Forelimb muscle (tissue), 1 donor: ENCODE measurements around the gene ARHGEF17. TPM values are rescaled to one million over a fixed set of nuclear protein-coding genes. Genes with fewer than 3 reads are reported as not detected.

Experiments used
- DNase-seq: peaks from one replicate; pipeline ENCODE4 v3.0.0-alpha.2; 2013; ENCODE audit warnings: low read depth
- polyA plus RNA-seq: library from polyadenylated mRNA; unstranded; fragments of 120-200 nt; gene quantifications from one replicate; pipeline ENCODE4 v1.2.1, GENCODE V29; 2013; ENCODE audit not compliant: insufficient read length

Gene ARHGEF17
- polyA plus RNA-seq, 1 donor = 44.5 TPM

GRCh38 chr11:73356979-73357860, 49.1 kb downstream of the ARHGEF17 start:
- DNase-seq = no peak

DNA sequence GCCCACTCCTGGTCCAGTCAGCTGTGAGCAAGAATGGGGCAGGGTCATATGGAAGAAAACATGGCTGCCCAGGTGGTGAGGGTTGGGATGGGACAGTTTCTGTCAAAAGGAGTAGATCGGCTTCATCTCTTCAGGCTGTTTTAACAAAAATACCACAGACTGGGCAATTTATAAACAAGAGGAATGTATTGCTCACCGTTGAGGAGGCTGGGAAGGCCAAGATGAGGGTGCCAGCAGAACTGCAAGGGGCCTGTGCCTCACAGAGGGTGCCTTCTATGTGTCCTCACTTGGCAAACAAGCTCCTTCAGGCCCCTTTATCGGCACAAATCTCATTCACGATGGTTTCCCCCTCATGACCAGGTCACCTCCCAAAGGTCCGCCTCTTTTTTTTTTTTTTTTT, 50.0 kb downstream of the ARHGEF17 start:
- no peak for DNase-seq

DNA sequence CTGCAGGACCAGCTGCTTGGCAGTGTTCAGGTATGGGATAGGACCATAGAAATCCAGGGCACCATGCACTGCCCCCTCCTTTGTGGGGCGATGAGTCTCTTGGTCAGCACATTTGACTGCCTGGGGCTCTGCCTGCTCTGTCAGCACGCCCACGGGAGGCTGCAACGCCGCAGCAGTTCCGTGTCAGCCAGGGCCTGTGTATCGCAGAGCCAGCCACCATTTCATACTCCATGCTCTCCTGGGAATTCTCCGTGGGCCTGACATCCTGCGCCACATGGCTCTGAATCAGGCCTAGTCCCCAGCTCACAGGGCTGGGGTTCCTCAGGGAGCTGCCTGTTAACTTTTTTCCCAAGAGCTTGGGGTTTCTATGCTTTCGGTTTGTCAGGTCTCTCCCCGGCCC, 51.3 kb downstream of the ARHGEF17 start:
- no peak for DNase-seq

DNA sequence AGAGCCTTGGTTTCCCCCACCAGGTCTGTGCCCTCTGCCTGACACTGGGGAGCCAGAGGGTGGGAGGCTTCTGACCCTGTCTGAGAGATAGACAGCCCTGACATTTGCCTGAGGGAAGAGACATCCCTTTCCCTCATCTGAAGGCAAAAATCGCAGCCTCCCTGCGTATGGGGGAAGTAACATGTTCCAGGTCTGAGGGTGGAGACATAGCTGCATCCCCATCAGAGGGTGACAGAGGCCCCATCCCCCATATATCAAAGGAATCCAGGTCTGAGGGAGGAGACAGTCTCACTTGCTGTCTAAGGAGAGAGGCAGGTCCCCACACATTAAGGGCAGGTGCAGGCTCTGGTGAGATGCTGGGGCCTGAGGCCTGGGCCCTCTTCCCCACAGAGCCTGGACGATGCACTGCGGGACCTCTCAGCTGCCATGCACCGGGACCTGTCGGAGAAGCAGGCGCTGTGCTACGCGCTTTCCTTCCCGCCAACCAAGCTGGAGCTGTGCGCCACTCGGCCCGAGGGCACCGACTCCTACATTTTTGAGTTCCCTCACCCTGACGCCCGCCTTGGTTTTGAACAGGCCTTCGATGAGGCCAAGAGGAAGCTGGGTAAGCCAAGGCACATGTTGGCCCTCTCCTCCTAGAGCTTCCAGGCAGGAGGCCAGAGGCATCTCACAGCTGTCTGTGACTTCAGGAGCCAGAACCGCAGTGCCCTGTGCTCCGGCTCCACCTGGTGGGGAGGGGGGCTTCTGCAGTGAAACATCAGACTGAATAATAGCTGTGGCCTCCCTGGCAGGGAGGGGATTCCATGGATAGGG, 52.1 kb downstream of the ARHGEF17 start:
- no peak for DNase-seq

- no peak for DNase-seq
Measured at GRCh38 chr11:73360743-73361369, 52.8 kb downstream of the ARHGEF17 start.

DNA sequence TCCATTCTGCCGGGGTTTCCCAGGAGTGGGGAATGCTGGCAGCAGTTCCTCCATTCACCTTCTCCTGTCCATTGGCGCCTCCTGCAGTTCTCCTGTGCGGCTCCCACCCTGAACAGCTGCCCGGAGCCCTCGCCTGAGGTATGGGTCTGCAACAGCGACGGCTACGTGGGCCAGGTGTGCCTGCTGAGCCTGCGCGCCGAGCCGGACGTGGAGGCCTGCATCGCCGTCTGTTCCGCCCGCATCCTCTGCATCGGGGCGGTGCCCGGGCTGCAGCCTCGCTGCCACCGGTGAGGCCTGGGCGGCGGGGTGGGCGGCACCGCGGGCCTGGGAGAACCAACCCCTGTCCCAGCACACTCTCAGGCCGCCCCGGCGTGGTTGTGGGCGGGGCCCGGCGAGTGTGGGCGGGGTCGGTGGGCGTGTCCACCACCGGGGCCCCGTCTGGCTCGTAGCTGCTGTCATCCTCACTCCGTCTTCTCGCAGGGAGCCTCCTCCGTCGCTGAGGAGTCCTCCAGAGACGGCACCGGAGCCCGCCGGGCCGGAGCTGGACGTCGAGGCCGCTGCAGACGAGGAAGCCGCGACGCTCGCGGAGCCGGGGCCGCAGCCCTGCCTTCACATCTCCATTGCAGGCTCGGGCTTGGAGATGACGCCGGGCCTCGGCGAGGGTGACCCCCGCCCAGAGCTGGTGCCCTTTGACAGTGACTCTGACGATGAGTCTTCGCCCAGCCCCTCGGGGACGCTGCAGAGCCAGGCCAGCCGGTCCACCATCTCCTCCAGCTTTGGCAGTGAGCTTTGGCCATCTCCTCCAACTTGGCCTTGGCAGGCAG, 54.1 kb downstream of the ARHGEF17 start:
- no peak for DNase-seq

GRCh38 chr11:73363147-73363546, 55.1 kb downstream of the ARHGEF17 start:
- no peak for DNase-seq

DNA sequence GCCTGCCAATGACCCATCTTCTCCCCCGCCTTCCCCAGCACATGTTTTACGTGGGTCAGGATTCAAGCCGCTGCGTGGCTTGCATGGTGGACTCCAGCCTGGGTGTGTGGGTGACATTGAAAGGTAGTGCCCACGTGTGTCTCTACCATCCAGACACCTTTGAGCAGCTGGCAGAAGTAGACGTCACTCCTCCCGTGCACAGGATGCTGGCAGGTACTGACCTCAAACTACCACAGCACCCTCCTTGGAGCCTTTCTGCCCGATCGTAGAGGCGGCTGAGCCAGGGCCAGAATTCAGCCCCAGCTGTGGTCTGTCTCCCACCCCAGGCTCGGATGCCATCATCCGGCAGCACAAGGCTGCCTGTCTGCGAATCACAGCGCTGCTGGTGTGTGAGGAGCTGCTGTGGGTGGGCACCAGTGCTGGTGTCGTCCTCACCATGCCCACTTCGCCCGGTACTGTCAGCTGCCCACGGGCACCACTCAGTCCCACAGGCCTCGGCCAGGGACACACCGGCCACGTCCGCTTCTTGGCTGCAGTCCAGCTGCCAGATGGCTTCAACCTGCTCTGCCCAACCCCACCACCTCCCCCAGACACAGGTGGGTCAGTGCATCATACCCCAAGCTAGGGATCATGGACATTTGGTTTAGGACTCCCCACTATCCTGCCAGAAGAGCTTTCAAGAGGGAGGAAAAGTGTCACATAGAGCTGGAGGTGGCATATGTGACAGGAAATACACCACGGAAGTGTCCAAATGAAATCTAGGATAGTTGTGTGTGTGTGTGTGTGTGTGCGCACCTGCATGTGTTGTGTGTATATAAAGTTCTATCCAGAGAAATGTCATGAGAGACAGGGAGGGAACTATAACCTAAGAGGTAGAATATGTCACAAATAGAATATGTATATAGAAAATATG, 57.5 kb downstream of the ARHGEF17 start:
- DNase-seq = no peak

DNA sequence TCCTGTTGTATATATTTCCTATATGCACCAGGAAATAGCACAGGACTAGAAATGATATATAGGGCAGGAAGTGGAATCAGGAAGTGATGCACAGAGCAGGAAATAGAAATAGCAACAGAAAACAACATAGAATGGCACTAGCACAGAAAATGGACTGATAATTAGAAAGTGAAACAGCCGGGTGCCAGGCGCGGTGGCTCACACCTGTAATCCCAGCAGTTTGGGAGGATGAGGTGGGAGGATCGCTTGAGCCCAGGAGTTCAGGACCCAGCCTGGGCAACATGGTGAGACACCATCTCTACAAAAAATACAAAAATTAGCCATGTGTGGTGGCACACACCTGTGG, 58.2 kb downstream of the ARHGEF17 start:
- DNase-seq = no peak

GRCh38 chr11:73366953-73367352, 58.9 kb downstream of the ARHGEF17 start:
- no peak for DNase-seq

DNA sequence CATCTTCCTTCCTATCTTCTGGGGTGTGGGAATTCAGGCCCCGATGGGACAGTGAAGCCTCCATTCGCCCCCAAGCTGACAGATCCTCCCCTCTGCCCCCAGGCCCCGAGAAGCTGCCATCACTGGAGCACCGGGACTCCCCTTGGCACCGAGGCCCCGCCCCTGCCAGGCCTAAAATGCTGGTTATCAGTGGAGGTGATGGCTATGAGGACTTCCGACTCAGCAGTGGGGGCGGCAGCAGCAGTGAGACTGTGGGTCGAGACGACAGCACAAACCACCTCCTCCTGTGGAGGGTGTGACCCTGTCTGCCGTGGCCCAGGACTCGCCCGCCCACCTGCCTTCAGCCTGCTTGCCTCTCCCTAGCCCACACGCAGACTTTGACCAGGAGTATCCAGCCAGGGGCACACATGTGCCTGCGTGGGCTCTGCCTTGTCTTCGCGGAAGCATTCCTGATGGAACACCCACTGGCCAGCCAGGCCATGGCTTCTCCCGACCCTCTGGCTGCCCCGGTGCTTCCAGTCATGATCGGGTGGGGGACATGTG, 59.5 kb downstream of the ARHGEF17 start:
- DNase-seq = no peak

DNA sequence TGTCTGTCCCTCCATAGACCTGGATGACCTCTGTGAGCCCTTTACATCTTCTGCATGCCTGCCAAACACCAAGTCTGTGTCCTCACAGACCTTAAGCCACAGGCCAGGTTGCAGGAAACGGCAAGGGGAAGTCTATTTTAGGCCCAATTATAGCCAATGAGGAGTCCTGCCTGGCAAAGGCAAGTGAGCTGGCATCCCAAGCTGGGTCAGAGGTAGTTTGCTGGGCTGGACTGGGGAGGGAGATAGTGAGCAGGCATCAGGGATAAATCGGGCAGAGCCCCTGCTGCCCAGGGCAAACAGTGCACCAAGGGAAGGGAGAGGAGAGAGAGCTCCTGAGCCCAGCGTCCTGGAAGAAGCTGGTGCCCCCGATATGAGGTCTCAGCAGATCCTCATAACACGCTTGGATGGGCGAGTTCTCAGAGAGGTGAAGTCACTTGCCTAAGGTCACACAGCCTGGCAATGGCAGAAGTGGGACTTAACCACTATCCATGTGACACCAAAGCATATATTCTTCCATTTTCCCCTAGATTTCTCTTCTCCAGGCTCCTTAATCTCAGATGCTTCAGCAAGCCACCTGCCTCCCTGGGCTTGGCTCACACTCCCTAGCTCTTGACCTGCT, 64.4 kb downstream of the ARHGEF17 start:
- DNase-seq = no peak

GRCh38 chr11:73374151-73374550, 66.1 kb downstream of the ARHGEF17 start:
- DNase-seq = no peak

GRCh38 chr11:73375830-73376159, 67.7 kb downstream of the ARHGEF17 start:
- DNase-seq = no peak

- DNase-seq = peak; percentile 67
Measured at GRCh38 chr11:73376160-73376802, 68.2 kb downstream of the ARHGEF17 start, which contains the start of gene RELT. TSS of gene RELT (plus strand) at chr11:73376399. CDS start at chr11:73389137, 12,738 bp downstream.

- no peak for DNase-seq
Measured at GRCh38 chr11:73376803-73377629, 68.9 kb downstream of the ARHGEF17 start.

DNA sequence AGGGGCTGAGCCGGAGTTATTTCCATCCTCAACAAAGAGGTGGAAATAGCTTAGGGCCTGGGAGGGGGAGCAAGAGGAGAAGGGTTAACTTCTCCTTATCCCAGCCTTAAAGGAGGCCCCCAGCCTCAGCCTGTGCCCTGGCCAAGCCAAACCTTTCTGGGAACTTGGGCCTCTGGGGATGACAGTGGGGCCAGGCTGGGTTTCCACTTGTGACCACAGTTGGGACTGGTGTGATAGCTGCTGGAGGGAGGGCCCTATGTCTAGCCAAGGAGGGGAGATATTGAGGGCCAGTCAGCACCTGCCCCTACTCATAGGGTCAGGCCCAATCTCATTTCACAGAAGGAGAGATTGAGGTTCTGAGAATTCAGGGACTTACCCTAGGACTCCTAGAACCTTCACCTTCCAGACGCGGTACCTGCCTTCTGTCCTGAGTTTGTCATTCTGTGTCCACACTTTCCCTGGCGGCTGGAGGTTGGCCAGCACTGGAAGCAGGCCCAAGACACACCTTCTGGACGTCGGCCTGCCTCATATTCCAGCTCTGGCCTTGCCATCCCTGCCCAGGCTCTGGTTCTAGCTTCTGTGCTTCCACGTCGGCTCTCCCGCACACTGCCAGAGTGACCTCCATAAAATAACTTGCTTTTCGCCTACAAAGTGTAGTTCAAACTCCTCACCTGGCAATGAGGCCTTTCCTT, 71.3 kb downstream of the ARHGEF17 start:
- DNase-seq = no peak

DNA sequence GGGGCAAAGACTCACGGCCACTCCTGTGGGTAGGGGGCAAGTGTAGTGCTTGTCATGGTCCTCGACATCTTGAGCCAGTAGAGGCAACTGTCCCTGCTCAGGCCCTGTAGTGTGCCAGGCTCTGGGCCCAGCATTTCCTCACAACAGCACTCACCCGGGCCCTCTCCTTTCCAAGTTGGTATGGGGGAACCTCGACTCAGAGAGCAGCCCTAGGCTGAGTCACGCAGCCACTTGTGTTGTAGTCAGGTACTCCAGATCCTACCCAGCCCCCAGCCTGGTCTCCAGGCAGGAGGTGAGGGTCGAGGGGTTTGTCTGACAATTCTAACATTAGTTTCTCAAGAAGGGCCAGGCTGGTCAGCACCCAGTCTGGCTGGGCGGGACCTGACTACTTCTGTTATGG, 72.3 kb downstream of the ARHGEF17 start:
- no peak for DNase-seq
